NCI-H748 treated with DMSO at 0.1 percent for 48 hours (cell line): ENCODE data around the gene GRIA4.

Experiments
- DNase-seq: peaks from one replicate; lab custom pipeline; 2025; lab: John Stamatoyannopoulos, UW

Gene GRIA4

GRCh38 chr11:105639527-105639926 lies 29.7 kb downstream of the GRIA4 start:
- no peak for DNase-seq

- no peak for DNase-seq
Measured at GRCh38 chr11:105641433-105641832, 31.6 kb downstream of the GRIA4 start.

GRCh38 chr11:105642870-105643269 lies 33.0 kb downstream of the GRIA4 start:
- no peak for DNase-seq

- DNase-seq = no peak
Measured at GRCh38 chr11:105644839-105645573, 35.1 kb downstream of the GRIA4 start.

- DNase-seq = no peak
Measured at GRCh38 chr11:105647780-105648179, 37.9 kb downstream of the GRIA4 start.

GRCh38 chr11:105648762-105649161 lies 38.9 kb downstream of the GRIA4 start:
- DNase-seq = no peak

GRCh38 chr11:105665281-105665680 lies 55.4 kb downstream of the GRIA4 start:
- no peak for DNase-seq

GRCh38 chr11:105667441-105667840 lies 57.6 kb downstream of the GRIA4 start:
- DNase-seq = no peak

- no peak for DNase-seq
Measured at GRCh38 chr11:105670811-105671210, 60.9 kb downstream of the GRIA4 start.

- DNase-seq = no peak
Measured at GRCh38 chr11:105673089-105673488, 63.2 kb downstream of the GRIA4 start.

GRCh38 chr11:105689631-105690030 lies 79.8 kb downstream of the GRIA4 start:
- no peak for DNase-seq

GRCh38 chr11:105690467-105690866 lies 80.6 kb downstream of the GRIA4 start:
- DNase-seq = no peak

- DNase-seq = no peak
Measured at GRCh38 chr11:105693075-105693759, 83.3 kb downstream of the GRIA4 start.

- DNase-seq = no peak
Measured at GRCh38 chr11:105696000-105696399, 86.1 kb downstream of the GRIA4 start.

GRCh38 chr11:105697291-105697690 lies 87.4 kb downstream of the GRIA4 start:
- no peak for DNase-seq

- DNase-seq = no peak
Measured at GRCh38 chr11:105699203-105699602, 89.3 kb downstream of the GRIA4 start.

GRCh38 chr11:105700271-105700670 lies 90.4 kb downstream of the GRIA4 start:
- DNase-seq = no peak

- no peak for DNase-seq
Measured at GRCh38 chr11:105701098-105701497, 91.2 kb downstream of the GRIA4 start.

- DNase-seq = no peak
Measured at GRCh38 chr11:105705786-105706530, 96.1 kb downstream of the GRIA4 start.

- DNase-seq = no peak
Measured at GRCh38 chr11:105713106-105713505, 103.2 kb downstream of the GRIA4 start.

GRCh38 chr11:105713696-105714095 lies 103.8 kb downstream of the GRIA4 start:
- no peak for DNase-seq

GRCh38 chr11:105718641-105719040 lies 108.8 kb downstream of the GRIA4 start:
- DNase-seq = no peak
